RWPE2 (cell line): ENCODE measurements around the gene RASD2.

ENCODE experiments used
- ATAC-seq: fragments of 200-7000 bp; cut with Tn5 transposase; 3 replicates; pipeline ENCODE4 v1.9.1; 2021; ENCODE audit warnings: low read depth
- DNase-seq: peaks from one replicate; pipeline ENCODE4 v3.0.0-alpha.2; 2020; ENCODE audit warnings: low spot score
- H3K27ac ChIP-seq: fragments of 450-650 bp; 2 replicates; pipeline ENCODE4 v1.5.1; 2017; ENCODE audit warnings: mild to moderate bottlenecking; ENCODE audit not compliant: poor library complexity, severe bottlenecking
- H3K27me3 ChIP-seq: fragments of 250-450 bp; sonication (Bioruptor Pico); 2 replicates; pipeline ENCODE4 v1.5.1; 2021; ENCODE audit warnings: mild to moderate bottlenecking, moderate library complexity; ENCODE audit not compliant: insufficient read depth, poor library complexity, severe bottlenecking
- H3K36me3 ChIP-seq: fragments of 250-450 bp; sonication (Bioruptor Pico); 2 replicates; pipeline ENCODE4 v1.5.1; 2020; ENCODE audit warnings: low read depth, mild to moderate bottlenecking, moderate library complexity
- H3K4me1 ChIP-seq: fragments of 250-450 bp; sonication (Bioruptor Pico); 2 replicates; pipeline ENCODE4 v1.5.1; 2021; ENCODE audit warnings: mild to moderate bottlenecking, moderate library complexity; ENCODE audit not compliant: insufficient read depth, poor library complexity, severe bottlenecking
- H3K4me3 ChIP-seq: fragments of 250-450 bp; sonication (Bioruptor Pico); 2 replicates; pipeline ENCODE4 v1.5.1; 2021; ENCODE audit warnings: mild to moderate bottlenecking, moderate library complexity; ENCODE audit not compliant: severe bottlenecking
- H3K9me3 ChIP-seq: fragments of 250-450 bp; sonication (Bioruptor Pico); 2 replicates; pipeline ENCODE4 v1.5.1; 2021; ENCODE audit warnings: mild to moderate bottlenecking, moderate library complexity; ENCODE audit not compliant: severe bottlenecking
- TF ChIP-seq, protein P1 (sequence below): fragments of 450-650 bp; IDR thresholded peaks from one replicate; pipeline ENCODE4 v1.5.1; 2017; ENCODE audit warnings: mild to moderate bottlenecking, moderate library complexity; ENCODE audit not compliant: poor library complexity, severe bottlenecking

The RASD2 gene

DNA sequence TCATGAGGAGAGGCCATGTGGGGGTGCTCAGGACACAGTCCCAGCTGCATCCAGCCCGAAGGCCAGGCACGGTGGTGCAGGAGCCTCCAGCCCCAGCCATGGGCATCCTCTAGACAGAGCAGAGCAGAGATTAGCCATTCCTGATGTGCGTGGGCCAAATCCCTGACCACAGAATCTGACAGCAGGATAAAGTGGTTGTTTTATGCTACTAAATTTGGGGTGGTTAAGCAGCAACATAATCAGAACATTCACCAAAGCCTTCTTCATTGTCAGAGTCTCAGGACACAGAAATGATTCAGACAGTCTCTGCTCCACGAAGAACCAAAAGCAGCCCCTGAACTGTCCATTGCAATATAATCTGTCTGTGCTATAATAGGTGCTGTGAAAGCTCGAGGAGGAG, 19.7 kb downstream of the RASD2 start:
- Histone ChIP-seq H3K36me3 (no peaks in the 10 kb centered on the region), H3K9me3 (no peaks in the 10 kb centered on the region), H3K27ac (no peak overlapping the region), H3K4me1 (peaks cover 9% of the 10 kb centered on the region), H3K4me3 (no peak overlapping the region), H3K27me3 (no peaks in the 10 kb centered on the region)
- ATAC-seq (no peak), DNase-seq (no peak)
- TF ChIP-seq, protein P1, sequence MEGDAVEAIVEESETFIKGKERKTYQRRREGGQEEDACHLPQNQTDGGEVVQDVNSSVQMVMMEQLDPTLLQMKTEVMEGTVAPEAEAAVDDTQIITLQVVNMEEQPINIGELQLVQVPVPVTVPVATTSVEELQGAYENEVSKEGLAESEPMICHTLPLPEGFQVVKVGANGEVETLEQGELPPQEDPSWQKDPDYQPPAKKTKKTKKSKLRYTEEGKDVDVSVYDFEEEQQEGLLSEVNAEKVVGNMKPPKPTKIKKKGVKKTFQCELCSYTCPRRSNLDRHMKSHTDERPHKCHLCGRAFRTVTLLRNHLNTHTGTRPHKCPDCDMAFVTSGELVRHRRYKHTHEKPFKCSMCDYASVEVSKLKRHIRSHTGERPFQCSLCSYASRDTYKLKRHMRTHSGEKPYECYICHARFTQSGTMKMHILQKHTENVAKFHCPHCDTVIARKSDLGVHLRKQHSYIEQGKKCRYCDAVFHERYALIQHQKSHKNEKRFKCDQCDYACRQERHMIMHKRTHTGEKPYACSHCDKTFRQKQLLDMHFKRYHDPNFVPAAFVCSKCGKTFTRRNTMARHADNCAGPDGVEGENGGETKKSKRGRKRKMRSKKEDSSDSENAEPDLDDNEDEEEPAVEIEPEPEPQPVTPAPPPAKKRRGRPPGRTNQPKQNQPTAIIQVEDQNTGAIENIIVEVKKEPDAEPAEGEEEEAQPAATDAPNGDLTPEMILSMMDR = no peak

DNA sequence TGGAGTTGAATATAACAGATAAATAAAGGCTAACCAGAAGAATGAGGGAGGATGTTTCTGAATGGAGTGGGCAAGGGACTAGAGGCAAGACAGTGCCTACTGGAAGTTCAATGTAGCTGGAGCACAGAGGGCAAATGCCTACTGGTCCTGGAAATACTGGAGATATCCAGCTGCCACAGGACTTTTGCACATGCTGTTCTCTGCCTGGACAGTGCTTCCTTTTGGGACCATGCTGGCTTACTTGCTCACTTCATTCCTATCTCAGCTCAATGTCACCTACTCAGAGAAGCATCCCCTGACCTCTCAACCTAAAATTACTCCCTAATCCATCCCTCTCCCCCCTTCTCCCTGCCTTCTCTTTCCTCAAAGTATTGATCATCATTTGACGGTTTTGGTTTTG, 20.2 kb downstream of the RASD2 start:
- TF ChIP-seq, protein P1 = no peak
- Histone ChIP-seq H3K27ac (no peak overlapping the region), H3K27me3 (no peaks in the 10 kb centered on the region), H3K36me3 (no peaks in the 10 kb centered on the region), H3K4me3 (no peak overlapping the region), H3K4me1 (peaks cover 9% of the 10 kb centered on the region), H3K9me3 (no peaks in the 10 kb centered on the region)
- DNase-seq (no peak), ATAC-seq (no peak)

DNA sequence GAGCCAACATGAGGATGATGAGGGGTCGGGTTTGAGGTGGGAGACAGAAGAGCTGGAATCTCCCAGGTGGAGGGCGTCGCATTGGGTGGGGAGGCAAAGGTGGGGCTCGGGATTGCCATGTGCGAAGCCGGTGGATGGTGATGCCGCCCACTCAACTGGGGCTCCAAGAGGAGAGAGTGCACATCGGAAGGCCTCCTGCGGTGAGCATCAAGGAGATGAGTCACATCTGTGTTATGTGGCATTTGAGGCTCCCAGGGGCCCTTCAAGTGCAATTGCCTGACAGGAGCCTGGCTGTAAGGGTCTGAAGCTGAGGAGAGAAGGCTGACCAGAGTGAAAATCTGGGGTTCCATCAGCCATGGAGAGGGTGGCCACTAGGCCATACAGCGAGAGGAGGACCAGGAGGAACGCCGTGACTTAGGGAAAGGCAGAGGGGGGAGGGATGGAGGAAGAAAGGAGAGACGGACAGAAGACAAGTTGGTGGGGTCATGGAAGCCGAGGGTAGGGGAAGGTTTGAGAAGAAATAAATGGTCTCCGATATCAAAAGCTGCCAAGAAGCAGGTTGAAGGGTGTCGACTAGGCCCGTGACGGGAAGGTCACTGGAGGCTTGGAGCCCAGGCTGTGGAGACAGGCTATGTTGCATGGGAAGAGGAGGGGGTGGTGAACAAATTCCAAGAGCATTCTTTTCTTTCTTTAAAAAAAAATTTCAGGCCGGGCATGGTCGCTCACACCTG, 21.3 kb downstream of the RASD2 start:
- DNase-seq = no peak
- TF ChIP-seq, protein P1 = no peak
- no peaks in the 10 kb centered on the region for H3K36me3 ChIP-seq
- H3K9me3 ChIP-seq = no peaks in the 10 kb centered on the region
- H3K27ac ChIP-seq = no peak overlapping the region
- ATAC-seq = peak; percentile 83
- H3K27me3 ChIP-seq = no peaks in the 10 kb centered on the region
- peaks cover 9% of the 10 kb centered on the region for H3K4me1 ChIP-seq
- H3K4me3 ChIP-seq = no peak overlapping the region

DNA sequence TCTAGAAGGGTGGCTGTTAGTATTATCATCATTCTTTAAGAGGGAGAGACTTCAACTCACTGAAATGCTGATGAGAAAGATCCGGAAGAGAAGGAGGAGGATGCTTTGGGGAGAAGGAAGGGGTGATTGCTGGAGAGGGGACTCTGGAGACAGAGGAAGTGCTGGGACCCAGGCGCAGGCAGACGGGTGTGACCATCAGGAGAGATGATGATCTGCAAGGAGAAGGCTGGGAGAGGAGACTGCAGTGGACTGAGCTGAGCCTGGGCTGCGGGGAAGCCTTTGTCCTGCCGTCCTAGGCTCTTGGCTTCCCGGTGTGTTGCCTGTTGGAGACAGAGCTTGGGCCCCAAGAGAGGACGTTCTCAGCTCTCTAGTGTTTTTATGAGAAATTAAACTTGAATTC, 22.6 kb downstream of the RASD2 start:
- no peaks in the 10 kb centered on the region for H3K27me3 ChIP-seq
- H3K9me3 ChIP-seq = no peaks in the 10 kb centered on the region
- ATAC-seq = no peak
- no peaks in the 10 kb centered on the region for H3K36me3 ChIP-seq
- TF ChIP-seq, protein P1 = no peak
- H3K4me3 ChIP-seq = no peak overlapping the region
- no peak overlapping the region for H3K27ac ChIP-seq
- peaks cover 9% of the 10 kb centered on the region for H3K4me1 ChIP-seq
- no peak for DNase-seq

DNA sequence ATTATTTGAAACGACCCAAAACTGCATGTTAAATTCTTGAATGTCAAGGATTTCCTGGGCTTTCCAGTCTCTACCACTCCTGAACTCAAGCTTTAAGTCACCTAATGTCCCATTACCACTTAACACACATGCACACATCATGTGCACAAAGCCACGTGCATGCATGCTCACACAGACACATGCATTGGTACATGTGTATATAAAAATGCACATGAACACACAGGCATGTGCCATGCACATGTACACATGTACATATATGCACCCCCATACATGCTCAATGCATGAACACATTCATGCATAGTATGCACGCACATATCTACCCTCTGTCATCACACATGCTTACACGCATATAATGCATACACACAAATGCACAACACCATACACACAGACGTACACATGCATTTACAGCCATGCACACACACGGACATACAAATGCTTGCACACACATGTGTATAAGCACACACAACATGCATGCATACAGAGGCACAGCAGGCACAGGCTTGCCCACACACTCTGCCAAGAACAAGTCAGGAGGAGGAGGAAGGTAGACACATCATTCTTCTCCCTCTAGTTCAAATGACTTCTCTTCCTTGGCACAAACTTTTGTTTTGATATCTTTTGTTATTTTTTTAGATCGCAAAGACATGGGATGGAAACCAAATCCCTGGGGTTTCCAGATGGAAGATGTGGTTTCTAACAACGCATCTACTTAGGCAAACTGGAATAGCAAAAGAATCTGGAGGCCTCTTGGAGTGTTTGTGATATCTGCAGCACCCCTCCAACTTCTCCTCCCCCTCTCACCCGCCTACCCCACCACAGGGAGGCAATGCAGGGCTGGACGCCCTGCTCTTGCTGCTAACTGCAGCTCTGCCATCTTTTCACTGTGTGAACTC, 24.6 kb downstream of the RASD2 start:
- Histone ChIP-seq H3K4me3 (no peak overlapping the region), H3K9me3 (no peaks in the 10 kb centered on the region), H3K27me3 (no peaks in the 10 kb centered on the region), H3K27ac (no peak overlapping the region), H3K36me3 (no peaks in the 10 kb centered on the region), H3K4me1 (peaks cover 15% of the 10 kb centered on the region)
- TF ChIP-seq, protein P1 = no peak
- ATAC-seq = no peak
- no peak for DNase-seq
